Measurements from ENCODE around the gene AKAP6. TPM values are rescaled to one million over a fixed set of nuclear protein-coding genes. Genes with fewer than 3 reads are reported as not detected.

AKAP6 gene
- total and polyA plus RNA-seq, 2 experiments from 2014 or later: 0.38 to 0.42 TPM

DNA sequence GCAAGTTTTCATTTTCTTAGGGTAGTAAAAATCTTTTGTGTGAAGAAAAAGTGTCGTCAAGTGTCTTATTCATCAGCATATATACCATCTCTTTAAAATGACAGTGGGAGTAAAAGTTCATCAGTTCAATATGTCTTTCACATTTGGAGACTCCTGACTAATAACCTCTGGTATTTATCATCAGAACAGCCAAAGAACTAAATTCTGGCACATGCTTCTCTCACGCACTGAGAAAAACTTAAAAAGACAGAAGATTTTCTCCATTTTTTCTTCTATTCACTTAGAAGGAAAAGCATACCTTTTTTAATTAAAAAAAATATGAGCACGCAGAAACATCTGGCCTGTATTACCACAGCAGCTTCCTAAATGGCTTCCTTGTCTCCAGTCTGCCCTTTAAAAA is 265.7 kb downstream of the AKAP6 start (continued):
- TF ChIP-seq, protein P1, sequence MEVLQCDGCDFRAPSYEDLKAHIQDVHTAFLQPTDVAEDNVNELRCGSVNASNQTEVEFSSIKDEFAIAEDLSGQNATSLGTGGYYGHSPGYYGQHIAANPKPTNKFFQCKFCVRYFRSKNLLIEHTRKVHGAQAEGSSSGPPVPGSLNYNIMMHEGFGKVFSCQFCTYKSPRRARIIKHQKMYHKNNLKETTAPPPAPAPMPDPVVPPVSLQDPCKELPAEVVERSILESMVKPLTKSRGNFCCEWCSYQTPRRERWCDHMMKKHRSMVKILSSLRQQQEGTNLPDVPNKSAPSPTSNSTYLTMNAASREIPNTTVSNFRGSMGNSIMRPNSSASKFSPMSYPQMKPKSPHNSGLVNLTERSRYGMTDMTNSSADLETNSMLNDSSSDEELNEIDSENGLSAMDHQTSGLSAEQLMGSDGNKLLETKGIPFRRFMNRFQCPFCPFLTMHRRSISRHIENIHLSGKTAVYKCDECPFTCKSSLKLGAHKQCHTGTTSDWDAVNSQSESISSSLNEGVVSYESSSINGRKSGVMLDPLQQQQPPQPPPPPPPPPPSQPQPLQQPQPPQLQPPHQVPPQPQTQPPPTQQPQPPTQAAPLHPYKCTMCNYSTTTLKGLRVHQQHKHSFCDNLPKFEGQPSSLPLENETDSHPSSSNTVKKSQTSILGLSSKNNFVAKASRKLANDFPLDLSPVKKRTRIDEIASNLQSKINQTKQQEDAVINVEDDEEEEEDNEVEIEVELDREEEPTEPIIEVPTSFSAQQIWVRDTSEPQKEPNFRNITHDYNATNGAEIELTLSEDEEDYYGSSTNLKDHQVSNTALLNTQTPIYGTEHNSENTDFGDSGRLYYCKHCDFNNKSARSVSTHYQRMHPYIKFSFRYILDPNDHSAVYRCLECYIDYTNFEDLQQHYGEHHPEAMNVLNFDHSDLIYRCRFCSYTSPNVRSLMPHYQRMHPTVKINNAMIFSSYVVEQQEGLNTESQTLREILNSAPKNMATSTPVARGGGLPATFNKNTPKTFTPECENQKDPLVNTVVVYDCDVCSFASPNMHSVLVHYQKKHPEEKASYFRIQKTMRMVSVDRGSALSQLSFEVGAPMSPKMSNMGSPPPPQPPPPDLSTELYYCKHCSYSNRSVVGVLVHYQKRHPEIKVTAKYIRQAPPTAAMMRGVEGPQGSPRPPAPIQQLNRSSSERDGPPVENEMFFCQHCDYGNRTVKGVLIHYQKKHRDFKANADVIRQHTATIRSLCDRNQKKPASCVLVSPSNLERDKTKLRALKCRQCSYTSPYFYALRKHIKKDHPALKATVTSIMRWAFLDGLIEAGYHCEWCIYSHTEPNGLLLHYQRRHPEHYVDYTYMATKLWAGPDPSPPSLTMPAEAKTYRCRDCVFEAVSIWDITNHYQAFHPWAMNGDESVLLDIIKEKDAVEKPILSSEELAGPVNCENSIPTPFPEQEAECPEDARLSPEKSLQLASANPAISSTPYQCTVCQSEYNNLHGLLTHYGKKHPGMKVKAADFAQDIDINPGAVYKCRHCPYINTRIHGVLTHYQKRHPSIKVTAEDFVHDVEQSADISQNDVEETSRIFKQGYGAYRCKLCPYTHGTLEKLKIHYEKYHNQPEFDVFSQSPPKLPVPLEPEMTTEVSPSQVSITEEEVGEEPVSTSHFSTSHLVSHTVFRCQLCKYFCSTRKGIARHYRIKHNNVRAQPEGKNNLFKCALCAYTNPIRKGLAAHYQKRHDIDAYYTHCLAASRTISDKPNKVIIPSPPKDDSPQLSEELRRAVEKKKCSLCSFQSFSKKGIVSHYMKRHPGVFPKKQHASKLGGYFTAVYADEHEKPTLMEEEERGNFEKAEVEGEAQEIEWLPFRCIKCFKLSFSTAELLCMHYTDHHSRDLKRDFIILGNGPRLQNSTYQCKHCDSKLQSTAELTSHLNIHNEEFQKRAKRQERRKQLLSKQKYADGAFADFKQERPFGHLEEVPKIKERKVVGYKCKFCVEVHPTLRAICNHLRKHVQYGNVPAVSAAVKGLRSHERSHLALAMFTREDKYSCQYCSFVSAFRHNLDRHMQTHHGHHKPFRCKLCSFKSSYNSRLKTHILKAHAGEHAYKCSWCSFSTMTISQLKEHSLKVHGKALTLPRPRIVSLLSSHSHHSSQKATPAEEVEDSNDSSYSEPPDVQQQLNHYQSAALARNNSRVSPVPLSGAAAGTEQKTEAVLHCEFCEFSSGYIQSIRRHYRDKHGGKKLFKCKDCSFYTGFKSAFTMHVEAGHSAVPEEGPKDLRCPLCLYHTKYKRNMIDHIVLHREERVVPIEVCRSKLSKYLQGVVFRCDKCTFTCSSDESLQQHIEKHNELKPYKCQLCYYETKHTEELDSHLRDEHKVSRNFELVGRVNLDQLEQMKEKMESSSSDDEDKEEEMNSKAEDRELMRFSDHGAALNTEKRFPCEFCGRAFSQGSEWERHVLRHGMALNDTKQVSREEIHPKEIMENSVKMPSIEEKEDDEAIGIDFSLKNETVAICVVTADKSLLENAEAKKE (CRISPR knock-in tag; IDR thresholded peaks at IDR 0.05): no peak
- TF ChIP-seq EZH2phosphoT487 (IDR thresholded peaks at IDR 0.05; ENCODE audit: unreplicated experiment) (no peak), CREB1 (CRISPR knock-in tag; IDR thresholded peaks at IDR 0.05; ENCODE audit: low read depth) (no peak), JUNB (IDR thresholded peaks at IDR 0.05; ENCODE audit: unreplicated experiment) (no peak)
- TF ChIP-seq, protein P2, sequence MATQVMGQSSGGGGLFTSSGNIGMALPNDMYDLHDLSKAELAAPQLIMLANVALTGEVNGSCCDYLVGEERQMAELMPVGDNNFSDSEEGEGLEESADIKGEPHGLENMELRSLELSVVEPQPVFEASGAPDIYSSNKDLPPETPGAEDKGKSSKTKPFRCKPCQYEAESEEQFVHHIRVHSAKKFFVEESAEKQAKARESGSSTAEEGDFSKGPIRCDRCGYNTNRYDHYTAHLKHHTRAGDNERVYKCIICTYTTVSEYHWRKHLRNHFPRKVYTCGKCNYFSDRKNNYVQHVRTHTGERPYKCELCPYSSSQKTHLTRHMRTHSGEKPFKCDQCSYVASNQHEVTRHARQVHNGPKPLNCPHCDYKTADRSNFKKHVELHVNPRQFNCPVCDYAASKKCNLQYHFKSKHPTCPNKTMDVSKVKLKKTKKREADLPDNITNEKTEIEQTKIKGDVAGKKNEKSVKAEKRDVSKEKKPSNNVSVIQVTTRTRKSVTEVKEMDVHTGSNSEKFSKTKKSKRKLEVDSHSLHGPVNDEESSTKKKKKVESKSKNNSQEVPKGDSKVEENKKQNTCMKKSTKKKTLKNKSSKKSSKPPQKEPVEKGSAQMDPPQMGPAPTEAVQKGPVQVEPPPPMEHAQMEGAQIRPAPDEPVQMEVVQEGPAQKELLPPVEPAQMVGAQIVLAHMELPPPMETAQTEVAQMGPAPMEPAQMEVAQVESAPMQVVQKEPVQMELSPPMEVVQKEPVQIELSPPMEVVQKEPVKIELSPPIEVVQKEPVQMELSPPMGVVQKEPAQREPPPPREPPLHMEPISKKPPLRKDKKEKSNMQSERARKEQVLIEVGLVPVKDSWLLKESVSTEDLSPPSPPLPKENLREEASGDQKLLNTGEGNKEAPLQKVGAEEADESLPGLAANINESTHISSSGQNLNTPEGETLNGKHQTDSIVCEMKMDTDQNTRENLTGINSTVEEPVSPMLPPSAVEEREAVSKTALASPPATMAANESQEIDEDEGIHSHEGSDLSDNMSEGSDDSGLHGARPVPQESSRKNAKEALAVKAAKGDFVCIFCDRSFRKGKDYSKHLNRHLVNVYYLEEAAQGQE (IDR thresholded peaks at IDR 0.05; ENCODE audit: unreplicated experiment): no peak
- TF ChIP-seq, protein P3, sequence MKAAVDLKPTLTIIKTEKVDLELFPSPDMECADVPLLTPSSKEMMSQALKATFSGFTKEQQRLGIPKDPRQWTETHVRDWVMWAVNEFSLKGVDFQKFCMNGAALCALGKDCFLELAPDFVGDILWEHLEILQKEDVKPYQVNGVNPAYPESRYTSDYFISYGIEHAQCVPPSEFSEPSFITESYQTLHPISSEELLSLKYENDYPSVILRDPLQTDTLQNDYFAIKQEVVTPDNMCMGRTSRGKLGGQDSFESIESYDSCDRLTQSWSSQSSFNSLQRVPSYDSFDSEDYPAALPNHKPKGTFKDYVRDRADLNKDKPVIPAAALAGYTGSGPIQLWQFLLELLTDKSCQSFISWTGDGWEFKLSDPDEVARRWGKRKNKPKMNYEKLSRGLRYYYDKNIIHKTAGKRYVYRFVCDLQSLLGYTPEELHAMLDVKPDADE (IDR thresholded peaks at IDR 0.05): no peak

Measured in GM23338 (cell line).